OCI-M2 (cell line): ENCODE data around the gene CSNK1G2.

Source experiments
- DNase-seq: peaks from one replicate; lab custom pipeline; 2025; ENCODE audit not compliant: unreplicated experiment; lab: John Stamatoyannopoulos, UW

Gene CSNK1G2

GRCh38 chr19:1917926-1918325, 23.0 kb upstream of the CSNK1G2 start:
- DNase-seq, result no peak

- no peak for DNase-seq
Observed at GRCh38 chr19:1918975-1919374, 22.0 kb upstream of the CSNK1G2 start.

GRCh38 chr19:1920644-1921043, 20.3 kb upstream of the CSNK1G2 start:
- DNase-seq, result no peak

GRCh38 chr19:1921326-1921725, 19.6 kb upstream of the CSNK1G2 start:
- no peak for DNase-seq

GRCh38 chr19:1921825-1922224, 19.1 kb upstream of the CSNK1G2 start:
- DNase-seq, result no peak

GRCh38 chr19:1922803-1923202, 18.2 kb upstream of the CSNK1G2 start:
- no peak for DNase-seq

GRCh38 chr19:1923319-1923718, 17.7 kb upstream of the CSNK1G2 start:
- no peak for DNase-seq

GRCh38 chr19:1924320-1924961, 16.5 kb upstream of the CSNK1G2 start:
- DNase-seq, result no peak

- no peak for DNase-seq
Observed at GRCh38 chr19:1925544-1925943, 15.4 kb upstream of the CSNK1G2 start.

- peak; percentile 14 for DNase-seq
Observed at GRCh38 chr19:1929021-1929742, 11.8 kb upstream of the CSNK1G2 start.

GRCh38 chr19:1931445-1931844, 9.5 kb upstream of the CSNK1G2 start:
- no peak for DNase-seq

- DNase-seq, result no peak
Observed at GRCh38 chr19:1932395-1932794, 8.6 kb upstream of the CSNK1G2 start.

GRCh38 chr19:1933244-1933643, 7.7 kb upstream of the CSNK1G2 start:
- no peak for DNase-seq

GRCh38 chr19:1933942-1934341, 7.0 kb upstream of the CSNK1G2 start:
- no peak for DNase-seq

GRCh38 chr19:1935484-1936208, 5.3 kb upstream of the CSNK1G2 start:
- DNase-seq, result no peak

GRCh38 chr19:1936430-1936829, 4.5 kb upstream of the CSNK1G2 start:
- no peak for DNase-seq

- DNase-seq, result no peak
Observed at GRCh38 chr19:1936916-1937610, 3.9 kb upstream of the CSNK1G2 start.

- no peak for DNase-seq
Observed at GRCh38 chr19:1938071-1938470, 2.9 kb upstream of the CSNK1G2 start.

- no peak for DNase-seq
Observed at GRCh38 chr19:1942078-1942933, 1.3 kb downstream of the CSNK1G2 start.

GRCh38 chr19:1942934-1943555, 2.1 kb downstream of the CSNK1G2 start:
- DNase-seq, result no peak
